PFSK-1 (cell line): ENCODE measurements around the gene DDX46.

Experiments used
- FOXP2 ChIP-seq: optimal IDR thresholded peaks from 2 replicates; pipeline ENCODE3; 2011; ENCODE audit warnings: borderline replicate concordance, control low read depth, inconsistent platforms; ENCODE audit not compliant: insufficient read depth; ENCODE audit errors: extremely low read length, extremely low read depth
- POLR2AphosphoS5 ChIP-seq: IDR thresholded peaks from 2 replicates; pipeline ENCODE4 v1.6.1; 2012; ENCODE audit warnings: low read depth, mild to moderate bottlenecking, control low read depth, low read length, moderate library complexity
- REST ChIP-seq, 2 experiments: IDR thresholded peaks; 2 replicates each; pipeline versions ENCODE4 v1.6.1 to v1.8.0; 2011 to 2012; ENCODE audit warnings: low read depth in 2 of 2, low read length in 2 of 2, control low read depth in 1 of 2, inconsistent platforms in 1 of 2, mild to moderate bottlenecking in 1 of 2, moderate library complexity in 1 of 2; ENCODE audit not compliant: insufficient read depth in 1 of 2
- SIN3A ChIP-seq: IDR thresholded peaks from 2 replicates; pipeline ENCODE4 v1.6.1; 2012; ENCODE audit warnings: mild to moderate bottlenecking, low read length, moderate library complexity, borderline replicate concordance; ENCODE audit not compliant: insufficient read depth
- TAF1 ChIP-seq: IDR thresholded peaks from 2 replicates; pipeline ENCODE4 v1.6.1; 2012; ENCODE audit warnings: low read length, control low read depth, borderline replicate concordance; ENCODE audit not compliant: insufficient read depth

The DDX46 gene

DNA sequence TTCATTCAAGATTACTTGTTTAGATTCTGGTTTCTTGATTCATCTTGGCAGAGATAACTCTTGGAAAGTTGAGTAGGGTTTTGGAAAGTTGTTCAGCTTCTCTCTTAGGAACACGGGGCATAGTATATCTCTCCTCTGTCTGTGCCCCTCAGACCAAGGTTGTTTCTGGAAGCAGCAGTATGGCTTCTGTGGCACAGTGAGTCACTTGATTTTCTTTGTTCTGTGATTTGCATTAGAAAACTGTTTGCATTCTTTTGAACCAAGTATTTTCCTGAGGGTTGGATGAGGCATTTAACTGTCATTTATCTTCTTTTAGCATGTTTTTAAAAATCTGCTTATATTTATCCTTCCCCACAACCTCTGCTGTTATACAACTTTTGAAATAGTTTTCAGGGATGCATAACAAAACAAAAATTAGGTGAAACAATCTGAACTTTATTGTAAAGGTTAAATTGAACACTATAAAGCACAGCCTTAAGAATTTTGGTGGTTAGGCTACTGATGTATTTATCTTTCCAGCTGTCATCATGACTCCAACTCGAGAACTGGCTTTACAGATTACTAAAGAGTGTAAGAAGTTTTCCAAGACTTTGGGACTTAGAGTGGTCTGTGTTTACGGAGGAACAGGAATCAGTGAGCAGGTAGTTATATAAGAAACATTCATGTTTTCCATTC, 26.5 kb downstream of the DDX46 start:
- TF ChIP-seq REST (IDR thresholded peaks at IDR 0.05; ENCODE audit: insufficient read depth in 1 of 2, low read depth in 2 of 2, low read length in 2 of 2) = no peak
- TF ChIP-seq TAF1 = no peak
- TF ChIP-seq POLR2AphosphoS5 = no peak
- TF ChIP-seq SIN3A = no peak
- no peak for TF ChIP-seq FOXP2

DNA sequence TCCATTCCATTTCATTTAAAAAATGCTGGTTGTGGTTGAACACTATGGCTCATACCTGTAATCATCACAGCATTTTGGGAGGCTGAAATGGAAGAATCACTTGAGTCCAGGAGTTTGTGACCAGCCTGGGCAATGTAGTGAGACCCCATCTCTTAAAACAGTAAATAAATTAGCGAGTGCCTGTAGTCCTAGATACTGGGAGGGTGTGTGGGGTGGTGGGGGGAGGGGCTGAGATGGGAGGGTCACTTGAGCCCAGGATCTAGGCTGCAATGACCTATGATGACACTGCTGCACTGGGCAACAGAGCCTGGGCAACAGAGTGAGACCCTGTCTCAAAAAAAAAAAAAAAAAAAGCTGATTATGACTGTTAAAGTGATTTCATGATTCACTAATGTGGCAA, 29.1 kb downstream of the DDX46 start:
- TF ChIP-seq TAF1 (no peak), SIN3A (no peak), REST (IDR thresholded peaks at IDR 0.05; ENCODE audit: insufficient read depth in 1 of 2, low read depth in 2 of 2, low read length in 2 of 2) (no peak), FOXP2 (no peak), POLR2AphosphoS5 (no peak)

DNA sequence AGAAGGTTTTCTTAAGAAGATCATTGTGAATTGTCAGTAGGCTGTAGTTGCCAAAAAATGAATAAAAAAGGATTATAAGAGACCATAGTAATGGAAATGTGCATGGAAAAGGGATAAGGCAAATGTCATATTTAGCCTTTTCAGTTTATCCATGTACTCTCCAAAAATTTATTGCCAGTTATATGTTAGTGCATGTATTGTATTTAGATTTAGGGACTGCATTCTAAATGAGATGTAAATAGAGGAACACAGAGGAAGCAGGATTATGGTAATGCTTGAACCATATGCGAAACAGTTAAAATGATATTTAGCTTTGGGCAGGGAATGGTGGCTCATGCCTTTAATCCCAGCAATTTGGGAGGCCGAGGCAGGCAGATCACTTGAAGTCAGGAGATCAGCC, 33.0 kb downstream of the DDX46 start:
- TF ChIP-seq REST (IDR thresholded peaks at IDR 0.05; ENCODE audit: insufficient read depth in 1 of 2, low read depth in 2 of 2, low read length in 2 of 2) (no peak), POLR2AphosphoS5 (no peak), FOXP2 (no peak), SIN3A (no peak), TAF1 (no peak)

DNA sequence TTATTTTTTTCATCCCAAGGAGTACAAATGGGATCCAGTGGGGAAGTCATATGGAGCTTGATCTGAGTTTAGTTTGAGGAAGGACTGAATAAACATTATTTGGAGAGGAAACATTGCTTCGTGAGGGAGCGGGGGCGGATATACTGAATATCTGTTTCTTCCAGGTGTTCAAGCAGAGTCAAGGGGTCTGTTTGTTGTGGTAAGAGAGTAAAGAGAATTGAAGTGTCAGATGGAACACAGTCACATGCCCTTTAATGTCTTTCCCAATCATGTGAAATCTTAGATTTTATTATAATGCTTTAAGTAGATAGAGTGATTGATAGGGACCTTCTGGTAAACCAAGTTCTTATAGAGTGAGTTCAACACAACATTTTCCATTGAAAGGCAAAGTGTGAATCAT, 33.7 kb downstream of the DDX46 start:
- TF ChIP-seq TAF1 (no peak), REST (IDR thresholded peaks at IDR 0.05; ENCODE audit: insufficient read depth in 1 of 2, low read depth in 2 of 2, low read length in 2 of 2) (no peak), POLR2AphosphoS5 (no peak), SIN3A (no peak), FOXP2 (no peak)

DNA sequence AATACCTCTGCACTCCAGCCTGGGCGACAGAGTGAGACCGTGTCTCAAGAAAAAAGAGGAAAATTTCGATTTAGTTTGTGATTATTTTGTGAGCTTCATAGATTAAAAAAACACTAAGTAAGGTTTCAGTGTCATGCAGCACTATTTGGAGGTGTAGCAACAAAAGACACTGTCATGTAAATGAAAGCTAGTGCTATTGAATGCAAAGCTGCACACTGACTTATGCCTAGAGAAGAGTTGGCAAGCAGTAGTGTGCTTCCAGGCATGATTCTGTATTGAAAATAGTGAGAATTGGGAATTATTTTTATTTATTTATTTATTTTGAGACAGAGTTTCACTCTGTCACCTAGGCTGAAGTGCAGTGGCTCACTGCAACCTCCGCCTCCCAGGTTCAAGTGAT, 34.5 kb downstream of the DDX46 start:
- TF ChIP-seq FOXP2 (no peak), SIN3A (no peak), POLR2AphosphoS5 (no peak), TAF1 (no peak), REST (IDR thresholded peaks at IDR 0.05; ENCODE audit: insufficient read depth in 1 of 2, low read depth in 2 of 2, low read length in 2 of 2) (no peak)
